GM13977 (cell line): ENCODE measurements around the gene MGAT5B.

Experiments used
- DNase-seq: peaks from one replicate; pipeline ENCODE4 v3.0.0; 2012; ENCODE audit warnings: low spot score
- in situ Hi-C: fragments of 300-500 bp; cut with MboI; formaldehyde crosslinking; loops from one replicate; pipeline ENCODE4 v1.12.0; 2022; ENCODE audit warnings: low sequenced_read_pairs, low pct_unique_long_range_greater_than_20kb, mixed read lengths, inconsistent platforms; ENCODE audit not compliant: unreplicated experiment
- TF ChIP-seq, protein P1 (sequence below): IDR thresholded peaks from 2 replicates; pipeline ENCODE4 v1.5.1; 2012; ENCODE audit warnings: mild to moderate bottlenecking, control low read depth; ENCODE audit not compliant: insufficient read depth; ENCODE audit errors: extremely low read depth, missing control alignments

MGAT5B gene

GRCh38 chr17:76881408-76881807 is 13.2 kb downstream of the MGAT5B start:
- in situ Hi-C loops: no loop called here
- TF ChIP-seq, protein P1, sequence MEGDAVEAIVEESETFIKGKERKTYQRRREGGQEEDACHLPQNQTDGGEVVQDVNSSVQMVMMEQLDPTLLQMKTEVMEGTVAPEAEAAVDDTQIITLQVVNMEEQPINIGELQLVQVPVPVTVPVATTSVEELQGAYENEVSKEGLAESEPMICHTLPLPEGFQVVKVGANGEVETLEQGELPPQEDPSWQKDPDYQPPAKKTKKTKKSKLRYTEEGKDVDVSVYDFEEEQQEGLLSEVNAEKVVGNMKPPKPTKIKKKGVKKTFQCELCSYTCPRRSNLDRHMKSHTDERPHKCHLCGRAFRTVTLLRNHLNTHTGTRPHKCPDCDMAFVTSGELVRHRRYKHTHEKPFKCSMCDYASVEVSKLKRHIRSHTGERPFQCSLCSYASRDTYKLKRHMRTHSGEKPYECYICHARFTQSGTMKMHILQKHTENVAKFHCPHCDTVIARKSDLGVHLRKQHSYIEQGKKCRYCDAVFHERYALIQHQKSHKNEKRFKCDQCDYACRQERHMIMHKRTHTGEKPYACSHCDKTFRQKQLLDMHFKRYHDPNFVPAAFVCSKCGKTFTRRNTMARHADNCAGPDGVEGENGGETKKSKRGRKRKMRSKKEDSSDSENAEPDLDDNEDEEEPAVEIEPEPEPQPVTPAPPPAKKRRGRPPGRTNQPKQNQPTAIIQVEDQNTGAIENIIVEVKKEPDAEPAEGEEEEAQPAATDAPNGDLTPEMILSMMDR: no peak
- DNase-seq: no peak

GRCh38 chr17:76881966-76882365 is 13.8 kb downstream of the MGAT5B start:
- in situ Hi-C loops: no loop called here
- TF ChIP-seq, protein P1: no peak
- DNase-seq: no peak

- TF ChIP-seq, protein P1: no peak
- in situ Hi-C loops: no loop called here
- no peak for DNase-seq
Measured at GRCh38 chr17:76883744-76884525, 15.7 kb downstream of the MGAT5B start.

- in situ Hi-C loops: no loop called here
- no peak for DNase-seq
- TF ChIP-seq, protein P1: no peak
Measured at GRCh38 chr17:76884995-76885893, 17.0 kb downstream of the MGAT5B start.

DNA sequence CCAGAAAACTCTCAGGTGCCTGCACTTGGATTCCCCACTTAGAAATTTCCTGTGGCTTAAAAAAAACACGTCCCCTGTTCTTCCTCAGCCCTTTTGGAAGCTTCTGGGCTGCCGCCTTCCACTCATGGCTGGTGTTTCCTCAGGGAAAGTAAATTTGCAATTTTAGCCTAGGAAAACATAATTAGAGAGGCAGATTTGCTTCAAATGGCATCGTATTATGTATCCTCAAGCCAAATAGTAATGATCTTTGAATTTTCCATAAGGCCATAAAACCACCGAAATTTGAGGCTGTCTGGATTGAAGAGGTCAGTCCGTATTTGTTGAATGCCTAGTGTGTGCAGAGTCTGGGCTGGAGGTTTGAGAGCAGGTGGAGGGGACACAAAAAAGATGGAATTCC is 17.7 kb downstream of the MGAT5B start:
- TF ChIP-seq, protein P1: no peak
- DNase-seq: no peak
- in situ Hi-C loops: no loop called here

DNA sequence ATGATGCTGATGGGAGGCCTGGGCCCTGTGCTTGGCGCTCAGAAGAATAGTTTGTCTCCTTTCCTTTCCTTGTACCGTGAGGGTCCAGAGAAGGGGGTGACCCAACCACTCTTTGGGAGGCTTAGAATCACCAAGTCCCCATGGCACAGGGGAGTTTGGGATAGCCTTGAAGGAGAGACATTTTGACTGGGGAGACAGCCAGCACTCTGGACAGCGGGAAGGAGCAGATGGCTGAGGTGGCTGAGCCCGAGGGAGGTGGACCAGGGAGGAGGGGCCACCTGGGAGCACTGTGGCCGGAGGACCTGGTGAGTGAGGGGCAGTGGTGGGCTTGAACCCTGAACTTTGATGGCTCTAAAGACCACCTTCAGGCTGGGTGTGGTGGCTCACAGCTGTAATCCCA is 18.2 kb downstream of the MGAT5B start:
- no peak for DNase-seq
- TF ChIP-seq, protein P1: no peak
- in situ Hi-C loops: no loop called here
